Mucosa of rectum (tissue), 2 donors: Measurements from ENCODE around the gene TPMT.

Source experiments
- H3K27ac ChIP-seq, 2 donors: one replicate each; pipeline ENCODE4 v1.7.0; 2013; ENCODE audit warnings: inconsistent platforms in 2 of 2, low read depth in 2 of 2, low read length in 2 of 2
- H3K27me3 ChIP-seq, 2 donors: one replicate each; pipeline ENCODE4 v1.7.0; 2013; ENCODE audit warnings: low read length in 2 of 2; ENCODE audit not compliant: control insufficient read depth in 2 of 2, insufficient read depth in 2 of 2
- H3K36me3 ChIP-seq, 2 donors: one replicate each; pipeline ENCODE4 v1.7.0; 2013; ENCODE audit warnings: low read length in 2 of 2; ENCODE audit not compliant: control insufficient read depth in 2 of 2, insufficient read depth in 2 of 2
- H3K4me1 ChIP-seq, 2 donors: one replicate each; pipeline ENCODE4 v1.7.0; 2013; ENCODE audit warnings: low read length in 2 of 2, mild to moderate bottlenecking in 1 of 2; ENCODE audit not compliant: control insufficient read depth in 2 of 2, insufficient read depth in 2 of 2
- H3K4me3 ChIP-seq, 2 donors: one replicate each; pipeline ENCODE4 v1.7.0; 2013; ENCODE audit warnings: low read length in 2 of 2
- H3K9ac ChIP-seq, 2 donors: one replicate each; pipeline ENCODE4 v1.7.0; 2013; ENCODE audit warnings: low read length in 2 of 2, low read depth in 1 of 2, mild to moderate bottlenecking in 1 of 2
- H3K9me3 ChIP-seq, 2 donors: one replicate each; pipeline ENCODE4 v1.7.0; 2013; ENCODE audit warnings: low read length in 2 of 2; ENCODE audit not compliant: control insufficient read depth in 2 of 2
- donor health status: healthy.
- donor health status: Normal muscosa, but diverticular disease.

TPMT gene

GRCh38 chr6:18119236-18119635, 35.6 kb downstream of the TPMT start:
- no peak overlapping the region for H3K4me3 ChIP-seq
- H3K4me1 ChIP-seq = peaks cover 5% of the 10 kb centered on the region in 2 donors
- no peaks in the 10 kb centered on the region for H3K9me3 ChIP-seq
- no peak overlapping the region for H3K9ac ChIP-seq
- H3K27ac ChIP-seq = peak overlapping the region in 1 of 2 donors; percentile 56
- no peaks in the 10 kb centered on the region for H3K36me3 ChIP-seq
- H3K27me3 ChIP-seq = no peaks in the 10 kb centered on the region

GRCh38 chr6:18118330-18118729, 36.5 kb downstream of the TPMT start:
- H3K27me3 ChIP-seq = no peaks in the 10 kb centered on the region

GRCh38 chr6:18117136-18117535, 37.7 kb downstream of the TPMT start:
- Histone ChIP-seq H3K27ac (no peak overlapping the region), H3K4me3 (no peak overlapping the region), H3K27me3 (no peaks in the 10 kb centered on the region), H3K36me3 (no peaks in the 10 kb centered on the region), H3K9me3 (no peaks in the 10 kb centered on the region), H3K4me1 (peaks cover 2 to 5% of the 10 kb centered on the region in 2 donors), H3K9ac (no peak overlapping the region)

More at GRCh38 chr6:18118330-18118729, 36.5 kb downstream of the TPMT start:
- Histone ChIP-seq H3K4me3 (no peak overlapping the region), H3K9ac (no peak overlapping the region), H3K36me3 (no peaks in the 10 kb centered on the region), H3K9me3 (no peaks in the 10 kb centered on the region), H3K4me1 (peaks cover 5% of the 10 kb centered on the region in 2 donors), H3K27ac (no peak overlapping the region)

DNA sequence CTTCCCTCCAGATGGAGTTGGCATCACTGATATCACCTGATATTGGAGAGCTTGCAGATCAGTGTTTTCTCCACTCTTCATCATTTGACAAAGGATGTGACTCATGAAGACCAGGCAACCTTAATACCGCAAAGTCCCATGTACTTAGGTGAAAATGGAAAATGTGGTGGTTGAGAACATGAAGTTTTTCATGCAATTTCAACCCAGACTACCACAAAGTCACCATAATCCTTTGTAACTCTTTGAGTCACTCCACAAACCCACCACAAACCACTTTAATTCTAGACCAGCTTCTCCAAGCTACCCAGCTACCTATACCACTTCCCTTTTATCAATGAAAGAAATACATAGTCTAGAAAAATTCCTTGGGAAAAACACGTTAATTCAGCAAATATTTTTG, 39.5 kb downstream of the TPMT start:
- H3K27ac ChIP-seq = no peak overlapping the region
- no peak overlapping the region for H3K4me3 ChIP-seq
- H3K9me3 ChIP-seq = no peaks in the 10 kb centered on the region
- no peak overlapping the region for H3K9ac ChIP-seq
- peaks cover 0 to 3% of the 10 kb centered on the region in 2 donors for H3K4me1 ChIP-seq
- no peaks in the 10 kb centered on the region for H3K36me3 ChIP-seq
- no peaks in the 10 kb centered on the region for H3K27me3 ChIP-seq

DNA sequence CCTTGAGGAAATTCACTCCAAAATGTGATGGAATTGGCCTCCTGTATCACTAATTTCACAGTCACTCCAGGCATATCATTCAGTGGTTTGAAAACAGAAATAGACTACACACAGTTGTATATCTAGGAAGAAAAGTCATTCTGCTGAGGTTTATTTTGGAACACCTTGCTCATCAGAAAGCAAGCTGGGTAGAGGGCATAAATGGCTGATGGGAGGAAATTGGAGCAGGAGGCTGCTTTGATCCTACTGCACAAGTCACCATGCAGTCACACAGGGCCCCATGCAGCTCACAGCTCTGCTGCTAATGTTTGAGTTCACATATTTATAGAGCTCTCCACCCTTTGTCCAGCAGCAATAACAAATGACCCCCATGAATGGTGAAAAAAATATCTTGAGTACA, 44.7 kb downstream of the TPMT start:
- Histone ChIP-seq H3K27me3 (no peaks in the 10 kb centered on the region), H3K4me3 (no peak overlapping the region), H3K36me3 (no peaks in the 10 kb centered on the region), H3K9me3 (no peaks in the 10 kb centered on the region), H3K9ac (no peak overlapping the region), H3K27ac (no peak overlapping the region), H3K4me1 (no peaks in the 10 kb centered on the region)

- H3K27me3 ChIP-seq = no peaks in the 10 kb centered on the region
- no peaks in the 10 kb centered on the region for H3K9me3 ChIP-seq
- no peak overlapping the region for H3K27ac ChIP-seq
- no peaks in the 10 kb centered on the region for H3K36me3 ChIP-seq
- H3K4me3 ChIP-seq = no peak overlapping the region
- H3K9ac ChIP-seq = no peak overlapping the region
- H3K4me1 ChIP-seq = no peaks in the 10 kb centered on the region
Measured at GRCh38 chr6:18107061-18107460, 47.8 kb downstream of the TPMT start.

GRCh38 chr6:18102783-18103509, 51.9 kb downstream of the TPMT start:
- Histone ChIP-seq H3K9me3 (no peaks in the 10 kb centered on the region), H3K36me3 (no peaks in the 10 kb centered on the region), H3K4me3 (no peak overlapping the region), H3K27ac (no peak overlapping the region), H3K4me1 (no peaks in the 10 kb centered on the region), H3K9ac (no peak overlapping the region), H3K27me3 (no peaks in the 10 kb centered on the region)

GRCh38 chr6:18101873-18102272, 53.0 kb downstream of the TPMT start:
- Histone ChIP-seq H3K9me3 (no peaks in the 10 kb centered on the region), H3K27me3 (no peaks in the 10 kb centered on the region), H3K9ac (no peak overlapping the region), H3K4me3 (no peak overlapping the region), H3K36me3 (no peaks in the 10 kb centered on the region), H3K27ac (no peak overlapping the region), H3K4me1 (no peaks in the 10 kb centered on the region)

DNA sequence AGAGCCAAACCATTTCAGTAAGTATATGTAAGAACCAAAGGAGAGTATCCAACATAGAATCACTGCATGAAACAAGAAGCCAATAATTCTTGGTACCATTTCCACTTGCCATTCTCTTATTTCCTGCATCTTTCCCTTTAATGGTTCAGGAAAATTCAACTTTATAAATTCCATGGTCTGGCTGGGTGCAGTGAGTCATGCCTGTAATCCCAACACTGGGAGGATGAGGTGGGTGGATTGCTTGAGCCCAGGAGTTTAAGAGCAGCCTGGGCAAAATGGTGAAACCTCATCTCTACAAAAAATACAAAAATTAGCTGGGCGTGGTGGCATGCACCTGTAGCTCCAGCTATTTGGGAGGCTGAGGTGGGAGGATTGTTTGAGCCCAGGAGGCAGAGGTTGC, 53.6 kb downstream of the TPMT start:
- H3K27ac ChIP-seq = no peak overlapping the region
- no peaks in the 10 kb centered on the region for H3K9me3 ChIP-seq

GRCh38 chr6:18100296-18100695, 54.6 kb downstream of the TPMT start:
- Histone ChIP-seq H3K9ac (no peak overlapping the region), H3K36me3 (no peaks in the 10 kb centered on the region), H3K4me3 (no peak overlapping the region), H3K9me3 (no peaks in the 10 kb centered on the region), H3K27ac (no peak overlapping the region), H3K4me1 (no peaks in the 10 kb centered on the region), H3K27me3 (no peaks in the 10 kb centered on the region)

More for the DNA sequence above, 53.6 kb downstream of the TPMT start:
- Histone ChIP-seq H3K27me3 (no peaks in the 10 kb centered on the region), H3K4me3 (no peak overlapping the region), H3K36me3 (no peaks in the 10 kb centered on the region), H3K4me1 (no peaks in the 10 kb centered on the region), H3K9ac (no peak overlapping the region)
